ENCODE results near the gene C16orf95. TPM values are rescaled to one million over a fixed set of nuclear protein-coding genes. Genes with fewer than 3 reads are reported as not detected.
"Not testable (repeated sequence)": the region's sequence is repeated elsewhere in the genome, so short reads cannot be mapped to it uniquely, and the experiment has no call there.

Gene C16orf95
- total RNA-seq, 1 donor from 2014 or later = 1.7 TPM

GRCh38 chr16:87342978-87343752, 26.0 kb upstream of the C16orf95 start:
- TF ChIP-seq CTCF (conservative IDR thresholded peaks at IDR 0.05; ENCODE audit: low read depth, low read length) = no peak
- H3K4me3 ChIP-seq (ENCODE audit: low read depth, low read length) = no peak overlapping the region
- no peak for DNase-seq (ENCODE audit: low read depth)

- no peak for DNase-seq (ENCODE audit: low read depth)
- TF ChIP-seq CTCF (conservative IDR thresholded peaks at IDR 0.05; ENCODE audit: low read depth, low read length) = no peak
- no peak overlapping the region for H3K4me3 ChIP-seq (ENCODE audit: low read depth, low read length)
Measured at GRCh38 chr16:87342504-87342903, 25.3 kb upstream of the C16orf95 start.

- TF ChIP-seq CTCF (conservative IDR thresholded peaks at IDR 0.05; ENCODE audit: low read depth, low read length) = no peak
- DNase-seq (ENCODE audit: low read depth) = no peak
- no peak overlapping the region for H3K4me3 ChIP-seq (ENCODE audit: low read depth, low read length)
Measured at GRCh38 chr16:87340198-87340597, 23.0 kb upstream of the C16orf95 start.

GRCh38 chr16:87339724-87340105, 22.5 kb upstream of the C16orf95 start:
- H3K4me3 ChIP-seq (ENCODE audit: low read depth, low read length); DNase-seq (ENCODE audit: low read depth): not testable (repeated sequence)

- no peak for TF ChIP-seq CTCF (conservative IDR thresholded peaks at IDR 0.05; ENCODE audit: low read depth, low read length)
- DNase-seq (ENCODE audit: low read depth) = no peak
- H3K4me3 ChIP-seq (ENCODE audit: low read depth, low read length) = no peak overlapping the region
Measured at GRCh38 chr16:87339086-87339723, 22.0 kb upstream of the C16orf95 start.

GRCh38 chr16:87338155-87338765, 21.1 kb upstream of the C16orf95 start:
- DNase-seq (ENCODE audit: low read depth) = no peak
- no peak overlapping the region for H3K4me3 ChIP-seq (ENCODE audit: low read depth, low read length)
- no peak for TF ChIP-seq CTCF (conservative IDR thresholded peaks at IDR 0.05; ENCODE audit: low read depth, low read length)

GRCh38 chr16:87337262-87337771, 20.1 kb upstream of the C16orf95 start:
- no peak for DNase-seq (ENCODE audit: low read depth)
- no peak overlapping the region for H3K4me3 ChIP-seq (ENCODE audit: low read depth, low read length)
- no peak for TF ChIP-seq CTCF (conservative IDR thresholded peaks at IDR 0.05; ENCODE audit: low read depth, low read length)
